Suprapubic skin (tissue), 2 donors: Measurements from ENCODE around the gene DBN1.

Experiments
- EP300 ChIP-seq: sonication (generic); formaldehyde crosslinking; IDR thresholded peaks from one replicate; pipeline ENCODE4 v1.6.1; 2017; ENCODE audit warnings: antibody characterized with exemption
- POLR2A ChIP-seq, 2 donors: fragments of 450-650 bp; IDR thresholded peaks; one replicate each; pipeline ENCODE4 v1.6.1; 2017; ENCODE audit warnings: antibody characterized with exemption in 2 of 2, mild to moderate bottlenecking in 2 of 2, moderate library complexity in 2 of 2

DNA sequence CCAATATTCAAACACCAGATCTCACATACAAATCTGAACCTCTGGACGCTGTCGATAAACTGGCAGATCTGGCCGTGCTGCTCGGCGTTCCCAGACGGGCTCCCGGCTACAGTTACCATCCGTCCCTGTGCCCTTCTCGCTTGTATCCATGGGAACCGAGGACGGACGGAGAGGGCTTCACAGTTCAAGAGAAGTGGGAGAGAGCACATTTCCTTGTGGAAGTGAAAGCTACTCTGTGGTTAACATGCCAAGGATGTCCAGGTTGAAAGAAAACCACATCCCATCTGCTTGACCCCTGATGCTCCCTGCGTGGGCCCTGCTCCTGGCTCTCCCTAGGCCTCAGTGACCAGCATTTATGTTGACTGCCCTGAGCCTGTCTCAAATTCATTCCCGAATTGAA lies 6.3 kb upstream of the DBN1 start:
- TF ChIP-seq POLR2A (IDR thresholded peaks at IDR 0.05) (no peak), EP300 (no peak)
